ENCODE measurements around the gene BRMS1L. TPM values are rescaled to one million over a fixed set of nuclear protein-coding genes. Genes with fewer than 3 reads are reported as not detected.
A peak's percentile ranks its signal among the peaks of the same experiment; 100 is the strongest.
"Not testable (repeated sequence)": the region's sequence is repeated elsewhere in the genome, so short reads cannot be mapped to it uniquely, and the experiment has no call there.

The BRMS1L gene
- total RNA-seq, 4 donors from 2014 or later: 1.00 to 4.6 (median 3.7) TPM

GRCh38 chr14:35808638-35809563 is 17.2 kb upstream of the BRMS1L start, which contains the start of gene RALGAPA1:
Gene RALGAPA1, minus strand, starts transcription at chr14:35809295. Its CDS starts 460 bp downstream, at chr14:35808835.
- Histone ChIP-seq H3K27ac (peak within 1 kb of the TSS; percentile 93 to 97 (median 95)), H3K4me3 (peak within 1 kb of the TSS; percentile 61 to 76 (median 76)), H3K4me1 (peaks cover 9 to 33% (median 27%) of the 10 kb centered on the region in 4 donors)
- H3K27me3 ChIP-seq; H3K9me3 ChIP-seq; H3K36me3 ChIP-seq; intact Hi-C loops (cut with DNase I; ENCODE audit: low total_unique reads): not testable (repeated sequence)
- in situ Hi-C loops (cut with MboI; ENCODE audit: low pct_ligation_motif_present in 1 of 4, low pct_unique_long_range_greater_than_20kb in 1 of 4, low sequenced_read_pairs in 3 of 4): loop anchor here in 1 of 4 donors (25.0 kb wide), 1 partner anchor 672 kb away; no protein-coding TSS in a partner anchor
- TF ChIP-seq CTCF (IDR thresholded peaks at IDR 0.05) (peak; percentile 14 to 84 (median 46)), POLR2AphosphoS5 (IDR thresholded peaks at IDR 0.05) (peak; percentile 94 to 97 (median 97)), POLR2A (IDR thresholded peaks at IDR 0.05) (peak; percentile 97), EP300 (IDR thresholded peaks at IDR 0.05; ENCODE audit: low read depth) (peak; percentile 17)
- peak; percentile 96 for DNase-seq
- 0% methylated on average over 1 to 35 of the region's 66 CpGs for WGBS, 2 donors (ENCODE audit: low coverage in 1 of 2)

- in situ Hi-C loops (cut with MboI; ENCODE audit: low pct_ligation_motif_present in 1 of 4, low pct_unique_long_range_greater_than_20kb in 1 of 4, low sequenced_read_pairs in 3 of 4) (loop anchor here in 1 of 4 donors (25.0 kb wide), 1 partner anchor 672 kb away; no protein-coding TSS in a partner anchor), intact Hi-C loops (cut with DNase I; ENCODE audit: low total_unique reads) (no loop called here)
- Histone ChIP-seq H3K4me1 (peaks cover 9 to 30% (median 27%) of the 10 kb centered on the region in 4 donors), H3K9me3 (no peaks in the 10 kb centered on the region), H3K27ac (peak overlapping the region; percentile 93 to 97 (median 95)), H3K36me3 (no peaks in the 10 kb centered on the region), H3K27me3 (no peaks in the 10 kb centered on the region), H3K4me3 (peak overlapping the region in 3 of 4 donors; percentile 61 to 76 (median 76))
- 16 to 17% methylated on average over 2 of the region's 2 CpGs for WGBS, 2 donors (ENCODE audit: low coverage in 1 of 2)
- no peak for TF ChIP-seq POLR2AphosphoS5 (IDR thresholded peaks at IDR 0.05)
- no peak for DNase-seq
Observed at GRCh38 chr14:35809597-35809996, 16.5 kb upstream of the BRMS1L start.

GRCh38 chr14:35810963-35811362 is 15.2 kb upstream of the BRMS1L start:
- Histone ChIP-seq H3K4me1 (peaks cover 8 to 22% (median 20%) of the 10 kb centered on the region in 4 donors), H3K27ac (no peak overlapping the region), H3K27me3 (no peaks in the 10 kb centered on the region), H3K36me3 (no peaks in the 10 kb centered on the region), H3K4me3 (no peak overlapping the region), H3K9me3 (no peaks in the 10 kb centered on the region)
- no peak for TF ChIP-seq POLR2A (IDR thresholded peaks at IDR 0.05)
- TF ChIP-seq CTCF (IDR thresholded peaks at IDR 0.05): no peak
- TF ChIP-seq EP300 (IDR thresholded peaks at IDR 0.05; ENCODE audit: low read depth): no peak
- TF ChIP-seq POLR2AphosphoS5 (IDR thresholded peaks at IDR 0.05): no peak
- intact Hi-C loops (cut with DNase I; ENCODE audit: low total_unique reads) (no loop called here), in situ Hi-C loops (cut with MboI; ENCODE audit: low pct_ligation_motif_present in 1 of 4, low pct_unique_long_range_greater_than_20kb in 1 of 4, low sequenced_read_pairs in 3 of 4) (loop anchor here in 1 of 4 donors (25.0 kb wide), 1 partner anchor 674 kb away; no protein-coding TSS in a partner anchor)
- no peak for DNase-seq
- 75 to 86% methylated on average over 4 of the region's 4 CpGs for WGBS, 2 donors (ENCODE audit: low coverage in 1 of 2)

GRCh38 chr14:35814371-35815005 is 11.7 kb upstream of the BRMS1L start:
- in situ Hi-C loops (cut with MboI; ENCODE audit: low pct_ligation_motif_present in 1 of 4, low pct_unique_long_range_greater_than_20kb in 1 of 4, low sequenced_read_pairs in 3 of 4): loop anchor here in 1 of 4 donors (25.0 kb wide), 1 partner anchor 677 kb away; no protein-coding TSS in a partner anchor
- WGBS, 2 donors (ENCODE audit: low coverage in 1 of 2): 31 to 32% methylated on average over 3 of the region's 3 CpGs
- no peaks in the 10 kb centered on the region for H3K4me1 ChIP-seq
- no peaks in the 10 kb centered on the region for H3K27me3 ChIP-seq
- intact Hi-C loops (cut with DNase I; ENCODE audit: low total_unique reads): no loop called here
- DNase-seq: peak; percentile 77
- H3K4me3 ChIP-seq: no peak overlapping the region
- TF ChIP-seq CTCF (IDR thresholded peaks at IDR 0.05): peak; percentile 46 to 76 (median 74)
- TF ChIP-seq POLR2A (IDR thresholded peaks at IDR 0.05): no peak
- no peak for TF ChIP-seq EP300 (IDR thresholded peaks at IDR 0.05; ENCODE audit: low read depth)
- H3K36me3 ChIP-seq: no peaks in the 10 kb centered on the region
- H3K27ac ChIP-seq: no peak overlapping the region
- H3K9me3 ChIP-seq: no peaks in the 10 kb centered on the region

Measured in transverse colon (tissue), 4 donors.